GM23248 (cell line): ENCODE measurements around the gene NKG7.

Experiments used
- EZH2 ChIP-seq: fragments of 200-600 bp; sonication (generic); IDR thresholded peaks from 2 replicates; pipeline ENCODE4 v1.6.1; 2018; ENCODE audit warnings: antibody characterized with exemption, mild to moderate bottlenecking; ENCODE audit not compliant: insufficient read depth, poor library complexity, severe bottlenecking
- EZH2phosphoT487 ChIP-seq: fragments of 200-600 bp; sonication (generic); IDR thresholded peaks from 2 replicates; pipeline ENCODE4 v1.6.1; 2018; ENCODE audit warnings: antibody characterized with exemption, moderate library complexity, mild to moderate bottlenecking, low read depth; ENCODE audit not compliant: insufficient read depth

GRCh38 chr19:51367255-51367564 lies 5.2 kb downstream of the NKG7 start:
- no peak for TF ChIP-seq EZH2phosphoT487
- TF ChIP-seq EZH2: no peak
